B cell (primary cell): Measurements from ENCODE around the gene WT1. TPM values are rescaled to one million over a fixed set of nuclear protein-coding genes. Genes with fewer than 3 reads are reported as not detected.
"Not testable (repeated sequence)": the region's sequence is repeated elsewhere in the genome, so short reads cannot be mapped to it uniquely, and the experiment has no call there.

ENCODE experiments used
- ATAC-seq: fragments of 200-7000 bp; cut with Tn5 transposase; one replicate; pipeline ENCODE4 v1.10.0; 2021; ENCODE audit warnings: low read depth, mild to moderate bottlenecking, moderate number of reproducible peaks, moderate library complexity
- CTCF ChIA-PET: fragments of 350-600 bp; sonication (Branson Sonifier 250); formaldehyde crosslinking; loops from one replicate; lab custom pipeline; 2021; ENCODE audit warnings: antibody characterized with exemption, inconsistent platforms; lab: Charles Lee
- POLR2A ChIA-PET: fragments of 350-600 bp; sonication (Branson Sonifier 250); formaldehyde crosslinking; loops from one replicate; lab custom pipeline; 2021; ENCODE audit warnings: antibody characterized with exemption; lab: Charles Lee
- DNase-seq: peaks from one replicate; pipeline ENCODE4 v3.0.0; 2013
- H2AFZ ChIP-seq: 2 replicates; pipeline ENCODE4 v1.6.1; 2012; ENCODE audit warnings: mild to moderate bottlenecking, low read depth, low read length; ENCODE audit not compliant: insufficient read depth, poor library complexity, severe bottlenecking
- H3K27ac ChIP-seq, 2 donors: 1 replicate in 1 of 2; 2 replicates in 1 of 2; pipeline ENCODE4 v1.5.1; 2012 to 2013; ENCODE audit warnings: low read length in 2 of 2, mild to moderate bottlenecking in 2 of 2, moderate library complexity in 1 of 2
- H3K27me3 ChIP-seq, 4 experiments: fragments of 200-600 bp in 1 of 4; sonication (generic) in 1 of 4; replicated peaks in 1 of 4; 1 replicate in 2 of 4; 2 replicates in 2 of 4; pipeline versions ENCODE4 v1.6.1 to v1.7.0; 2013 to 2016; ENCODE audit warnings: low read length in 3 of 4, mild to moderate bottlenecking in 2 of 4, mixed read lengths in 1 of 4, moderate library complexity in 1 of 4; ENCODE audit not compliant: insufficient read depth in 4 of 4, control insufficient read depth in 3 of 4; ENCODE audit errors: control extremely low read depth in 1 of 4
- H3K36me3 ChIP-seq, 2 experiments: replicated peaks in 1 of 2; 1 replicate in 1 of 2; 2 replicates in 1 of 2; pipeline versions ENCODE4 v1.6.1 to v1.7.1; 2013; ENCODE audit warnings: low read length in 1 of 2; ENCODE audit not compliant: insufficient read depth in 2 of 2, control insufficient read depth in 1 of 2; ENCODE audit errors: control extremely low read depth in 1 of 2, extremely low read depth in 1 of 2
- H3K4me1 ChIP-seq, 2 donors: fragments of 200-600 bp in 1 of 2; sonication (generic) in 1 of 2; 1 replicate in 1 of 2; 2 replicates in 1 of 2; pipeline versions ENCODE4 v1.5.1 to v1.6.1; 2013 to 2017; ENCODE audit warnings: low read length in 2 of 2; ENCODE audit not compliant: control insufficient read depth in 2 of 2, insufficient read depth in 2 of 2
- H3K4me2 ChIP-seq: replicated peaks from 2 replicates; pipeline ENCODE3; 2012; ENCODE audit warnings: mild to moderate bottlenecking, low read depth, low read length; ENCODE audit not compliant: poor library complexity, severe bottlenecking
- H3K4me3 ChIP-seq, 5 experiments: fragments of 200-600 bp in 1 of 5; sonication (generic) in 1 of 5; 1 replicate in 3 of 5; 2 replicates in 2 of 5; pipeline versions ENCODE4 v1.5.1 to v1.7.0; 2011 to 2016; ENCODE audit warnings: low read length in 4 of 5, mild to moderate bottlenecking in 4 of 5, low read depth in 2 of 5, control low read depth in 1 of 5, moderate library complexity in 1 of 5; ENCODE audit not compliant: insufficient read depth in 1 of 5; ENCODE audit errors: control extremely low read depth in 1 of 5, extremely low read depth in 1 of 5
- H3K79me2 ChIP-seq: fragments of 200-600 bp; sonication (generic); one replicate; pipeline ENCODE4 v1.6.0; 2016; ENCODE audit warnings: low read length; ENCODE audit not compliant: control insufficient read depth, insufficient read depth
- H3K9ac ChIP-seq: fragments of 200-600 bp; sonication (generic); 2 replicates; pipeline ENCODE4 v1.6.1; 2017; ENCODE audit warnings: mild to moderate bottlenecking, low read length, moderate library complexity
- H3K9me3 ChIP-seq, 3 donors: one replicate each; pipeline versions ENCODE4 v1.6.1 to v1.7.1; 2013; ENCODE audit warnings: low read length in 2 of 3; ENCODE audit not compliant: control insufficient read depth in 2 of 3, insufficient read depth in 1 of 3; ENCODE audit errors: control extremely low read depth in 1 of 3
- H4K20me1 ChIP-seq: 2 replicates; pipeline ENCODE4 v1.6.0; 2012; ENCODE audit warnings: mild to moderate bottlenecking, low read length; ENCODE audit not compliant: insufficient read depth, control insufficient read depth, poor library complexity, severe bottlenecking
- H3K27ac Mint-ChIP-seq: one replicate; pipeline ENCODE4 v1.8.0; 2021; ENCODE audit warnings: mixed read lengths
- H3K27me3 Mint-ChIP-seq: one replicate; pipeline ENCODE4 v1.8.0; 2021; ENCODE audit warnings: mixed read lengths
- H3K4me1 Mint-ChIP-seq: one replicate; pipeline ENCODE4 v1.8.0; 2021; ENCODE audit warnings: mixed read lengths
- H3K4me3 Mint-ChIP-seq: one replicate; pipeline ENCODE4 v1.8.0; 2021; ENCODE audit warnings: mixed read lengths
- H3K9me3 Mint-ChIP-seq: one replicate; pipeline ENCODE4 v1.8.0; 2022; ENCODE audit warnings: mixed read lengths; ENCODE audit not compliant: insufficient read depth
- EZH2 ChIP-seq: IDR thresholded peaks from 2 replicates; pipeline ENCODE4 v1.6.1; 2012; ENCODE audit warnings: borderline replicate concordance, low read depth, mild to moderate bottlenecking, moderate library complexity, low read length; ENCODE audit not compliant: insufficient read depth, poor library complexity, severe bottlenecking
- WGBS: methylation state at CpG from one replicate; pipeline ENCODE4 v1.1.5; 2013; ENCODE audit warnings: missing lambda C conversion rate; ENCODE audit not compliant: insufficient coverage; 5-methylcytosine and 5-hydroxymethylcytosine counted together
- intact Hi-C: fragments of 100-400 bp; cut with micrococcal nuclease; formaldehyde crosslinking; loops from one replicate; pipeline ENCODE4 v1.10.0; 2022
- polyA plus RNA-seq: library from polyadenylated mRNA; depleted of rRNA; stranded (reverse); fragments of >200 nt; gene quantifications from 2 replicates; pipeline ENCODE4 v1.2.3, GENCODE V29; 2012
- total RNA-seq, 2 donors: library from RNA; stranded (reverse); fragments of 120-200 nt in 1 of 2; gene quantifications; 1 replicate in 1 of 2; 2 replicates in 1 of 2; pipeline versions ENCODE4 v1.2.3 to v1.2.4, GENCODE V29; 2013 to 2022
- TF ChIP-seq, protein P1 (sequence below): fragments of 200-600 bp; IDR thresholded peaks from one replicate; pipeline ENCODE4 v1.8.0; 2022; ENCODE audit warnings: antibody characterized with exemption, mild to moderate bottlenecking

Gene WT1
- total and polyA plus RNA-seq, 2 donors (not counting 1 experiment from before 2014, with no cell fraction given), result not detected

DNA sequence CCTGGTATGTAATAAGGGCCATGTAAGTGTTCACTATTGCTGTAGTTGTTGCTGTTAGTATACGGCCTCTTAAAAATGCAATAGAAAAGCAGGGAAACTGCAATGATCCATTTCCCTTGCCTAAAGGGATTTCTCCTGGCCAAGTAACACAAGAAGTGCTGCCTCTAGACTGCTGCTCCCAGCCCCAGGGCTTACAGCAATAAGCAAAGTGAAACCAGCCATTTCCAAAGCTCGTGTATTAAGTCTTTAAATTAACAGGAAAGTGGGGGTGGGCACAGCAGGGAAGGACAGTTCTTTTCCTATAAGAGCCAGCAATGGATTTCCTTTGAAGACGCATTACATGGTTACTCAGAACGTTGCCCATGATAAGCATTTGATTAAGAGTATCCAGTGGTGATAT, 36.9 kb upstream of the WT1 start:
- Histone ChIP-seq H3K79me2 (no peaks in the 10 kb centered on the region), H3K36me3 (no peaks in the 10 kb centered on the region), H3K4me3 (no peak overlapping the region), H3K9me3 (no peaks in the 10 kb centered on the region), H3K4me2 (no peak overlapping the region), H3K4me1 (no peaks in the 10 kb centered on the region), H2AFZ (no peak overlapping the region), H3K27me3 (no peaks in the 10 kb centered on the region), H4K20me1 (no peaks in the 10 kb centered on the region), H3K27ac (no peak overlapping the region), H3K9ac (no peak overlapping the region)
- ATAC-seq (no peak), DNase-seq (no peak)
- peaks cover 14% of the 10 kb centered on the region for H3K27me3 Mint-ChIP-seq
- no peak for TF ChIP-seq EZH2
- TF ChIP-seq, protein P1, sequence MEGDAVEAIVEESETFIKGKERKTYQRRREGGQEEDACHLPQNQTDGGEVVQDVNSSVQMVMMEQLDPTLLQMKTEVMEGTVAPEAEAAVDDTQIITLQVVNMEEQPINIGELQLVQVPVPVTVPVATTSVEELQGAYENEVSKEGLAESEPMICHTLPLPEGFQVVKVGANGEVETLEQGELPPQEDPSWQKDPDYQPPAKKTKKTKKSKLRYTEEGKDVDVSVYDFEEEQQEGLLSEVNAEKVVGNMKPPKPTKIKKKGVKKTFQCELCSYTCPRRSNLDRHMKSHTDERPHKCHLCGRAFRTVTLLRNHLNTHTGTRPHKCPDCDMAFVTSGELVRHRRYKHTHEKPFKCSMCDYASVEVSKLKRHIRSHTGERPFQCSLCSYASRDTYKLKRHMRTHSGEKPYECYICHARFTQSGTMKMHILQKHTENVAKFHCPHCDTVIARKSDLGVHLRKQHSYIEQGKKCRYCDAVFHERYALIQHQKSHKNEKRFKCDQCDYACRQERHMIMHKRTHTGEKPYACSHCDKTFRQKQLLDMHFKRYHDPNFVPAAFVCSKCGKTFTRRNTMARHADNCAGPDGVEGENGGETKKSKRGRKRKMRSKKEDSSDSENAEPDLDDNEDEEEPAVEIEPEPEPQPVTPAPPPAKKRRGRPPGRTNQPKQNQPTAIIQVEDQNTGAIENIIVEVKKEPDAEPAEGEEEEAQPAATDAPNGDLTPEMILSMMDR, result no peak
- no peaks in the 10 kb centered on the region for H3K9me3 Mint-ChIP-seq
- no peaks in the 10 kb centered on the region for H3K4me1 Mint-ChIP-seq
- 100% methylated on average over 1 of the region's 4 CpGs for WGBS
- no peak overlapping the region for H3K27ac Mint-ChIP-seq
- no peak overlapping the region for H3K4me3 Mint-ChIP-seq
- POLR2A ChIA-PET, result no interaction called here
- CTCF ChIA-PET, result no interaction called here
- intact Hi-C loops, result no loop called here

DNA sequence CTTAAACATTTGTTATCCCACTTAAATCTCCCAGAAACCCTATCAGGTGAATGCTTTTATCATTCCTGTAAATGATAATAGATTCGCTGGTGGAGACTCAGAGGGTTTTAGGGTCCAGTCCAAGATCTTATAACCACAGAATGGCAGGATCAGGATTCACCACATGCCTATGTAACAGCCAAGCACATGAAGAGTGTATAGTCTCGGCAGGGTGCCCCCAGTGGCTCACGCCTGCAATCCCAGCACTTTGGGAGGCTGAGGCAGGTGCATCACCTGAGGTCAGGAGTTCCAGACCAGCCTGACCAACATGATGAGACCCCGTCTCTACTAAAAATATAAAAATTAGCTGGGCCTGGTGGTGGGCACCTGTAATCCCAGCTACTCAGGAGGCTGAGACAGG, 36.2 kb upstream of the WT1 start:
- H3K4me3 ChIP-seq, H3K4me2 ChIP-seq, DNase-seq, CTCF ChIA-PET, H4K20me1 ChIP-seq, POLR2A ChIA-PET, H3K27ac ChIP-seq, H3K27ac Mint-ChIP-seq, H3K9me3 ChIP-seq, H3K4me1 Mint-ChIP-seq, H3K36me3 ChIP-seq, H3K27me3 ChIP-seq, H3K9me3 Mint-ChIP-seq, intact Hi-C loops, H3K9ac ChIP-seq, ATAC-seq, H3K79me2 ChIP-seq, H3K4me3 Mint-ChIP-seq, H2AFZ ChIP-seq, H3K4me1 ChIP-seq: not testable (repeated sequence)
- peaks cover 15% of the 10 kb centered on the region for H3K27me3 Mint-ChIP-seq
- WGBS, result 83% methylated on average over 1 of the region's 4 CpGs
